HepG2 (cell line): ENCODE measurements around the gene SYVN1. TPM values are rescaled to one million over a fixed set of nuclear protein-coding genes. Genes with fewer than 3 reads are reported as not detected.

Experiments used
- CEBPG ChIP-seq: IDR thresholded peaks from 2 replicates; pipeline ENCODE4 v1.6.1; 2016
- FOXA3 ChIP-seq: IDR thresholded peaks from 2 replicates; pipeline ENCODE4 v1.6.1; 2016; ENCODE audit warnings: missing genetic modification reagents, missing compliant biosample characterization
- GMEB2 ChIP-seq: IDR thresholded peaks from 2 replicates; pipeline ENCODE4 v1.6.1; 2016; ENCODE audit warnings: missing biosample characterization, missing genetic modification reagents, low read depth
- ISL2 ChIP-seq: sonication (generic); formaldehyde crosslinking; IDR thresholded peaks from 2 replicates; pipeline ENCODE4 v1.5.0; 2020; ENCODE audit warnings: missing genetic modification reagents
- LRRFIP1 ChIP-seq: sonication (generic); formaldehyde crosslinking; conservative IDR thresholded peaks from 2 replicates; pipeline ENCODE4 v1.4.0; 2020; ENCODE audit warnings: missing genetic modification reagents
- PAF1 ChIP-seq: IDR thresholded peaks from 2 replicates; pipeline ENCODE4 v1.6.1; 2016; ENCODE audit warnings: missing genetic modification reagents, missing compliant biosample characterization
- SIX4 ChIP-seq: sonication (generic); formaldehyde crosslinking; IDR thresholded peaks from 2 replicates; pipeline ENCODE4 v1.4.0; 2020; ENCODE audit warnings: missing genetic modification reagents
- SNAI1 ChIP-seq: sonication (generic); formaldehyde crosslinking; IDR thresholded peaks from 2 replicates; pipeline ENCODE4 v1.5.0; 2020; ENCODE audit warnings: mild to moderate bottlenecking, missing genetic modification reagents, borderline replicate concordance
- ZBTB38 ChIP-seq: sonication (generic); formaldehyde crosslinking; IDR thresholded peaks from 2 replicates; pipeline ENCODE4 v1.5.1; 2020; ENCODE audit warnings: mild to moderate bottlenecking, missing genetic modification reagents
- ZBTB4 ChIP-seq: sonication (generic); formaldehyde crosslinking; IDR thresholded peaks from 2 replicates; pipeline ENCODE4 v1.4.0; 2020; ENCODE audit warnings: missing genetic modification reagents, mild to moderate bottlenecking, borderline replicate concordance
- ZMAT3 ChIP-seq: sonication (generic); formaldehyde crosslinking; conservative IDR thresholded peaks from 2 replicates; pipeline ENCODE4 v1.7.0; 2021; ENCODE audit warnings: missing genetic modification reagents
- ZNF10 ChIP-seq: sonication (generic); formaldehyde crosslinking; IDR thresholded peaks from 2 replicates; pipeline ENCODE4 v1.4.0; 2020; ENCODE audit warnings: mild to moderate bottlenecking, low read depth, missing genetic modification reagents, borderline replicate concordance
- ZNF543 ChIP-seq: sonication (generic); formaldehyde crosslinking; IDR thresholded peaks from 2 replicates; pipeline ENCODE4 v1.4.0; 2020; ENCODE audit warnings: mild to moderate bottlenecking, missing genetic modification reagents
- ZNF567 ChIP-seq: sonication (generic); formaldehyde crosslinking; IDR thresholded peaks from 2 replicates; pipeline ENCODE4 v1.8.1; 2023; ENCODE audit warnings: mild to moderate bottlenecking, missing genetic modification reagents, borderline replicate concordance
- ZNF574 ChIP-seq: sonication (generic); formaldehyde crosslinking; IDR thresholded peaks from 2 replicates; pipeline ENCODE4 v1.4.0; 2020; ENCODE audit warnings: missing genetic modification reagents
- polyA plus RNA-seq, 8 experiments: library from polyadenylated mRNA; depleted of rRNA in 3 of 8; stranded (reverse) in 7 of 8; unstranded in 1 of 8; fragments of >200 nt; fragmentation: Illumina TruSeq in 4 of 8; extraction: Trizol in 4 of 8; gene quantifications; 2 replicates each; pipeline versions ENCODE4 v1.2.1 to v1.2.3, GENCODE V29; 2011 to 2016; ENCODE audit warnings: low read depth in 4 of 8, missing spikeins in 1 of 8, mixed read lengths in 1 of 8; ENCODE audit not compliant: insufficient read depth in 1 of 8
- total RNA-seq, 5 experiments: library from RNA; depleted of rRNA; stranded (reverse); fragments of >200 nt; fragmentation: Illumina TruSeq; extraction: Trizol; gene quantifications; 2 replicates each; pipeline ENCODE4 v1.2.3, GENCODE V29; 2016; ENCODE audit warnings: low read depth in 1 of 5

SYVN1 gene
- total and polyA plus RNA-seq, 2 of the 13 experiments (the other 11 are each of a cell fraction or from before 2014, with no cell fraction given): 10.3 to 22.5 TPM

- TF ChIP-seq PAF1 (CRISPR knock-in tag) (no peak), GMEB2 (CRISPR knock-in tag) (peak; percentile 94), ZBTB4 (0 out of 2 replicates have a peak, but pooled peaks have one; percentile 41), ZBTB38 (peak; percentile 84), ISL2 (CRISPR knock-in tag) (peak; percentile 35; the same call in 1 of the 2 replicates), ZNF543 (CRISPR knock-in tag) (peak; percentile 64; the same call in 1 of the 2 replicates), ZNF10 (CRISPR knock-in tag) (no peak), ZMAT3 (CRISPR knock-in tag) (peak; percentile 73), LRRFIP1 (no peak), SNAI1 (CRISPR knock-in tag) (0 out of 2 replicates have a peak, but pooled peaks have one; percentile 57), ZNF574 (CRISPR knock-in tag) (peak; percentile 82), ZNF567 (CRISPR knock-in tag) (peak; percentile 91), FOXA3 (CRISPR knock-in tag) (peak; percentile 67), CEBPG (CRISPR knock-in tag) (peak; percentile 58; the same call in 1 of the 2 replicates), SIX4 (peak; percentile 48; the same call in 1 of the 2 replicates)
Observed at GRCh38 chr11:65121865-65122696, 12.2 kb downstream of the SYVN1 start, which contains the start of the genes FAU and MRPL49 (continued).
